ENCODE measurements around the gene CELA3A. TPM values are rescaled to one million over a fixed set of nuclear protein-coding genes. Genes with fewer than 3 reads are reported as not detected.
"Not testable (repeated sequence)": the region's sequence is repeated elsewhere in the genome, so short reads cannot be mapped to it uniquely, and the experiment has no call there.

CELA3A gene
- total RNA-seq, 1 experiment from 2014 or later = not detected

- no peaks in the 10 kb centered on the region for H3K27me3 ChIP-seq
- DNase-seq = no peak
- H3K36me3 ChIP-seq = peaks cover 7% of the 10 kb centered on the region; the same call in 1 of the 2 replicates
- H3K4me3 ChIP-seq = no peak overlapping the region
- no peaks in the 10 kb centered on the region for H3K9me3 ChIP-seq
These were observed 29.9 kb downstream of the CELA3A start for GRCh38 chr1:22031214-22031962.

GRCh38 chr1:22034834-22035233 is 33.4 kb downstream of the CELA3A start:
- not testable (repeated sequence) for H3K36me3 ChIP-seq

GRCh38 chr1:22037520-22037919 is 36.1 kb downstream of the CELA3A start:
- Histone ChIP-seq H3K4me3 (no peak overlapping the region), H3K36me3 (no peaks in the 10 kb centered on the region), H3K27me3 (no peaks in the 10 kb centered on the region), H3K9me3 (no peaks in the 10 kb centered on the region)
- DNase-seq = no peak

More at GRCh38 chr1:22034834-22035233, 33.4 kb downstream of the CELA3A start:
- not testable (repeated sequence) for H3K9me3 ChIP-seq, H3K4me3 ChIP-seq, H3K27me3 ChIP-seq
- DNase-seq = peak; percentile 74

- Histone ChIP-seq H3K27me3 (no peaks in the 10 kb centered on the region), H3K36me3 (no peaks in the 10 kb centered on the region), H3K9me3 (no peaks in the 10 kb centered on the region), H3K4me3 (no peak overlapping the region)
- peak; percentile 26 for DNase-seq
These were observed 36.6 kb downstream of the CELA3A start for GRCh38 chr1:22038036-22038435.

- no peaks in the 10 kb centered on the region for H3K36me3 ChIP-seq
- H3K4me3 ChIP-seq = no peak overlapping the region
- no peaks in the 10 kb centered on the region for H3K9me3 ChIP-seq
- H3K27me3 ChIP-seq = no peaks in the 10 kb centered on the region
- peak; percentile 86 for DNase-seq
These were observed 38.3 kb downstream of the CELA3A start for GRCh38 chr1:22039594-22040285.

GRCh38 chr1:22040286-22040623 is 38.8 kb downstream of the CELA3A start:
- H3K36me3 ChIP-seq = no peaks in the 10 kb centered on the region
- no peaks in the 10 kb centered on the region for H3K9me3 ChIP-seq
- H3K27me3 ChIP-seq = no peaks in the 10 kb centered on the region
- no peak overlapping the region for H3K4me3 ChIP-seq
- no peak for DNase-seq

GRCh38 chr1:22041505-22041904 is 40.0 kb downstream of the CELA3A start:
- H3K4me3 ChIP-seq = no peak overlapping the region
- H3K9me3 ChIP-seq = peaks cover 4% of the 10 kb centered on the region
- no peaks in the 10 kb centered on the region for H3K36me3 ChIP-seq
- H3K27me3 ChIP-seq = no peaks in the 10 kb centered on the region
- no peak for DNase-seq

- Histone ChIP-seq H3K9me3 (peaks cover 4% of the 10 kb centered on the region), H3K4me3 (no peak overlapping the region), H3K36me3 (no peaks in the 10 kb centered on the region), H3K27me3 (no peaks in the 10 kb centered on the region)
- DNase-seq = no peak
These were observed 41.8 kb downstream of the CELA3A start for GRCh38 chr1:22043198-22043769.

- peak; percentile 55 for DNase-seq
- Histone ChIP-seq H3K27me3 (no peaks in the 10 kb centered on the region), H3K36me3 (no peaks in the 10 kb centered on the region), H3K9me3 (peaks cover 4% of the 10 kb centered on the region), H3K4me3 (no peak overlapping the region)
These were observed 43.4 kb downstream of the CELA3A start for GRCh38 chr1:22044690-22045420.

- no peak overlapping the region for H3K4me3 ChIP-seq
- no peaks in the 10 kb centered on the region for H3K27me3 ChIP-seq
- H3K36me3 ChIP-seq = no peaks in the 10 kb centered on the region
- H3K9me3 ChIP-seq = peaks cover 4% of the 10 kb centered on the region
- DNase-seq = peak; percentile 46
These were observed 44.3 kb downstream of the CELA3A start for GRCh38 chr1:22045604-22046228.

- DNase-seq = peak; percentile 61
- no peak overlapping the region for H3K4me3 ChIP-seq
- no peaks in the 10 kb centered on the region for H3K27me3 ChIP-seq
- H3K9me3 ChIP-seq = peaks cover 4% of the 10 kb centered on the region
- H3K36me3 ChIP-seq = peaks cover 2% of the 10 kb centered on the region
These were observed 47.1 kb downstream of the CELA3A start for GRCh38 chr1:22048351-22049192.

GRCh38 chr1:22050330-22050729 is 48.9 kb downstream of the CELA3A start:
- Histone ChIP-seq H3K36me3 (peaks cover 9% of the 10 kb centered on the region), H3K9me3 (peaks cover 4% of the 10 kb centered on the region), H3K27me3 (no peaks in the 10 kb centered on the region), H3K4me3 (no peak overlapping the region)
- DNase-seq = no peak

- DNase-seq = no peak
- Histone ChIP-seq H3K4me3 (peak overlapping the region; percentile 90), H3K9me3 (no peaks in the 10 kb centered on the region), H3K27me3 (no peaks in the 10 kb centered on the region), H3K36me3 (peaks cover 21% of the 10 kb centered on the region)
These were observed 50.2 kb downstream of the CELA3A start for GRCh38 chr1:22051607-22052114.

GRCh38 chr1:22052115-22053016 is 50.9 kb downstream of the CELA3A start, which contains the start of gene CDC42:
Gene CDC42 (plus strand): TSS chr1:22052709. CDS start chr1:22078479, 25,770 bp downstream.
- Histone ChIP-seq H3K9me3 (no peaks in the 10 kb centered on the region), H3K4me3 (peak within 1 kb of the TSS; percentile 90), H3K27me3 (no peaks in the 10 kb centered on the region), H3K36me3 (peaks cover 28% of the 10 kb centered on the region)
- DNase-seq = peak; percentile 95
